ENCODE results near the gene ACCSL.

Gene ACCSL

GRCh38 chr11:44096360-44097185 is 48.8 kb downstream of the ACCSL start:
- peak; percentile 41 for DNase-seq (ENCODE audit: low spot score)

GRCh38 chr11:44097821-44098220 is 50.0 kb downstream of the ACCSL start:
- peak; percentile 24 for DNase-seq (ENCODE audit: low spot score)

- DNase-seq (ENCODE audit: low spot score), result no peak
Measured at GRCh38 chr11:44101098-44101497, 53.3 kb downstream of the ACCSL start.

- DNase-seq (ENCODE audit: low spot score), result no peak
Measured at GRCh38 chr11:44104481-44105294, 56.9 kb downstream of the ACCSL start.

- DNase-seq (ENCODE audit: low spot score), result no peak
Measured at GRCh38 chr11:44108260-44108659, 60.5 kb downstream of the ACCSL start.

Data from AG08395 (cell line).